NOMO-1 treated with dmso at 0.1 percent for 144 hours (cell line): ENCODE data around the gene SGMS1.
"Not testable (repeated sequence)": the region's sequence is repeated elsewhere in the genome, so short reads cannot be mapped to it uniquely, and the experiment has no call there.

Experiments
- DNase-seq: peaks from one replicate; lab custom pipeline; 2025; ENCODE audit not compliant: unreplicated experiment; lab: John Stamatoyannopoulos, UW

Gene SGMS1

DNA sequence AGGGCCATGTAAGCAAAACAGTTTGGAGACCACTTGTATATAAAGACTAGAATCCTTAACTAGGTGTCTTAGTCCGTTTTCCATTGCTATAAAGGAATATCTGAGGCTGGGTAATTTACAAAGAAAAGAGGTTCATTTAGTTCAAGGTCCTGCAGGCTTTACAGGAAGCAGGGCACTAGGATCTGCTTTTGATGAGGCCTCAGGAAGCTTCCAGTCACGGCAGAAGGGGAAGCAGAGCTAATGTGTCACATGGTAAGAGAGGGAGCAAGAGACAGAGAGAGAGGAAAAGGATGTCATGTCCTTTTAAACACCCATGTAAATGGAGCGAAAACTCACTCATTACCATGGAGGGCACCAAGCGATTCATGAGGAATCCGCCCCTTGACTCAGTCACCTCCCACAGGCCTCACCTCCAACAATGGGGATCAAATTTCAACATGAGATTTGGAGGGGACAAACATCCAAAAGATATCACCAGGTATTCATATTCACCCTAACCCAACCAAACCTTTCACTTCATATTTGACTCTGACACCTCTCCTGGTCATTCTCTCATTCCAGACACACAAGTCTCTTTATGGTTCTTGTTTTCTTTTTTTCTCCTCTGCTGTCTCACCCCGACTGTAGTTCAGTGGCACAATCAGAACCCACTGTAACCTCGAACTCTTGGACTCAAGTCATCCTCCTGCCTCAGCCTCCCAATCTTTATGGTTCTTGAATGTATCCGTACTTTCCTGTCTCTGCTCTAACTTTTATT, 342.4 kb downstream of the SGMS1 start:
- no peak for DNase-seq

DNA sequence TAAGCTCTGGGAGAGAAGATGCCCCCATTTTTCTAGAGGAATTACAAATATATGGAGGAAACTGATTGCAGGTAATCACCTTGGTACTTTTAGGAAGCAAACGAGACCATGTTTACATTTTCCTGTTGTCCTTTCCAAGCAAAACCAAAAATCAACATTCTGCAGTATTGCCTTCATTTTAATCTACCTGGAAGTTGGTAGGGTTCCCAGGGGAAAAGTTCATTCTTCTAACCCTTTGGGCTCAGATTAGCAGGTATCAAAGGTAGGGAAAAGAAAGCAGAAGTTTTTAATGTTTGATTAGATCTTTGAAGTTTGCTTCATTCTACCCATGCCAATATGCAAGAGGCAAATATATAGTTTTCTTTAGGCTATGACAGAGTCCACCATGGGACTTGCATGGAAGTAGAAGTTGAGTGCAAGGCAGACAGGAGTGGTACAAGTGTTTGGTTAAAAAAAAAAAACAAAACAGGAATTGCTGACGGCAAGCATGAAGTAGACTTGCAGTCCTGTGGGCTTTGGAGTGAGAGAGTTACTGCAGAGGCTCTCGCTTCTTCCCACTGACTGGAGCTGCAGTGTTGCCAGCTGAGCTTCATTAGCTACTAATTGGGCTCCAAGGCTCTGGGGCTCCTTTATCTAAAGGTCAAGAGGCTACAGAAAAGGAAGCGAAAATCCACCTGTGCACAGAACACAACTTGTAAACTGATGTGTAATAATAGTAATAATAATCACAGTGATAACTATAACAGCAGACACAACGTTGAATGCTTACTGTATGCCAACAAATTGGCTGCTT, 343.5 kb downstream of the SGMS1 start:
- no peak for DNase-seq

DNA sequence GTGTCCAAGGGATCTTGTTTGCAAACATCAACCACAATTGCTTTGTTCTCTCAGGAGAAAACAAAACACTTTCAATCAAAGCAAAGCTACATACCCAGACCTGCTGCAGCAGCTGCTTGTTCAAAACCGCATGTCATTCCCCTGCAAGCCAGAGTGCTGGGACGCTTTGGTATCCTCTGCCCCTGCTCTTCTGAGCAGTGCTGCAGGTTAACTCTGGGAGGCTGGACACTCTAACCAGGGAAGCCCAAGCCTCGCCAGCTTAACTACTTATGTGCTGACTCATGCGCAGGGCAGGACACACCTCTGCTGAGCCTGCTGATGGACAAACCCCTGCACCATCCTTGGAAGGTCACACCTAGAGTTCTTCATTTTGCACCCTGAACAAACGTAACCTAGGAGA, 344.3 kb downstream of the SGMS1 start:
- DNase-seq, result no peak

DNA sequence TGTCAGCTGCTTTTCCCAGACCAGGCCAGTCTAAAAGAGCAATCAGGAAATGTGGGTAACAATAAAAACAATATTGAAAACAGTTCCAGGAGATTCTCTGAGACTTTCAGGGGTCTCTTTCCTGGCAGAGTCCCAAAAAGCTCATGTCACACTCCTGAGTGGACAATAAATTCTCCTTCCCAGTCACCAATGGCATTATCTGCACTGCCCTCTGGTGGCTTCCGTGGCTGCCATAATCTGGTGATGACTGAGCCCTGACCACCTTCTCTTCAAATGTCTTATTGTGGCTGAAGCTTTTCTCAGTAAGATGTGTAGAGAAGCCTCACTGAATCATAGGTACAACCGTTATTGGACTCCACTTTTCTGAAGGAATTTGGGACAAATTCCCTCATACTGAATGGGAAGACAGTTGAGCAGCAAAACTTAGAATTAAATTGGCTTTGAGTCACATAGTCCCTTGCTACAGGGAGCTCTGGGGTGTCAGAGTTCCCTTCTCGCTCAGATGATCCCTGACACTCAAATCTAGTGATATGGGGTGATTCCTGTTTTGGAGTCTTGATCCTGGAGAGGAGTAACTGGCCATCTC, 348.0 kb downstream of the SGMS1 start:
- DNase-seq, result no peak

DNA sequence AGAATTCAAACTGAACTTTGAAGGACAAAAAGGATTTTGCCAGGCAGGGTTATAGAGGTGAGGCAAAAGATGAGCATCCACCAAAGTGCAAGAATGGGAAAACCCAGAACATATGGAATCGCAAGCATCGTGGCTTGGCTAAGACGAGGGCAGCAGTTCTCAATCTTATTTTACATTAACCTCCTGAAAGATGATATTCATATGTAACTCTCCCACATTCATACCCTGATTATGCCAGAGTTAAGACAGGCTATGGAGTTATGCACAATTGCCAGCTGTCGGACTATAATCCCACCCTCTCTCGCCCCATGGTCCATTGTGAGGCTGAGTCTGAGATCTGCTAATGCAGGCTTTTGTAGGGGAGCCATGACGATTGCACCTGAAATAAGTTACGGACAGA, 351.2 kb downstream of the SGMS1 start:
- no peak for DNase-seq

DNA sequence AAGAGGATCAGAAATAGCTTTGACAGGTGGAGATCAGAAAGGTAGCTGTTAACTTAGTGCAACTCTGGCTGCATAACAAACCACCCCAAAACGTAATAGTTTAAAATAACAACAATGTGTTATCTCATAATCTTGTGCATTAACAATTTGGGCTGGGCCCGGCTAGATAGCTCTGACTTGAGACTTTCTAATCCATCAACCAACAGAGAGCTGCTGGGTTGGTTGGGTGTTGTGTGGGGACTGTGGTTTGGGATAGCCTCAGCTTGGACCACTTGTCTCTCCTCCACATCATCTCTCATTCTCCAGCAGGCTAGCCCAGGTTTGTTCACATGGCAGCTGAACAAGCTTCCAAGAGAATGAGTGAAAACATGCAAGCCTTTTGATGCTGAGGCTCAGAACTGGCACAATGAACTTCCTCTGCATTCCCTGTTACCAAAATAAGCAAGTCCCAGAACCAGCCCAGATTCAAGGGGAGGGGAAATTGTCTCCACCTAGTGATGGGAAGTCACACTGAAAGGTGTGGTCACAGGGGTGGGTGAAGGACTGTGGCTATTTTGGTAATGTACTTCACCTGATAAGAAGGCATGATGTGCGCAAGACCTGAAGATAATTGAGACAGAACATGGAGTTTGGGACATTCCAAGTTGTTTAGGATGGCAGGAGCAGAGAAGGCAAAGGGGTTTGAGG, 352.0 kb downstream of the SGMS1 start:
- DNase-seq, result no peak

DNA sequence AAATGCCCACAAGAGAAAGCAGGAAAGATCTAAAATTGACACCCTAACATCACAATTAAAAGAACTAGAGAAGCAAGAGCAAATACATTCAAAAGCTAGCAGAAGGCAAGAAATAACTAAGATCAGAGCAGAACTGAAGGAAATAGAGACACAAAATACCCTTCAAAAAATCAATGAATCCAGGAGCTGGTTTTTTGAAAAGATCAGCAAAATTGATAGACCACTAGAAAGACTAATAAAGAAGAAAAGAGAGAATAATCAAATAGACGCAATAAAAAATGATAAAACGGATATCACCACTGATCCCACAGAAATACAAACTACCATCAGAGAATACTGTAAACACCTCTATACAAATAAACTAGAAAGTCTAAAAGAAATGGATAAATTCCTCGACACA, 355.9 kb downstream of the SGMS1 start:
- DNase-seq, result not testable (repeated sequence)

DNA sequence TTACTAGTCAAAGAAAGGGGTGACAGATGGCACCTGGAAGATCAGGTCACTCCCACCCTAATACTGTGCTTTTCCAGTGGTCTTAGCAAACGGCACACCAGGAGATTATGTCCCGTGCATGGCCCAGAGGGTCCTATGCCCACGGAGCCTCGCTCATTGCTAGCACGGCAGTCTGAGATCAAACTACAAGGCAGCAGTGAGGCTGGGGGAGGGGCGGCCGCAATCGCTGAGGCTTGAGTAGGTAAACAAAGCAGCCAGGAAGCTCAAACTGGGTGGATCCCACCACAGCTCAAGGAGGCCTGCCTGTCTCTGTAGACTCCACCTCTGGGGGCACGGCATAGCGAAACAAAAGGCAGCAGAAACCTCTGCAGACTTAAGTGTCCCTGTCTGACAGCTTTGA, 361.1 kb downstream of the SGMS1 start:
- DNase-seq, result not testable (repeated sequence)

DNA sequence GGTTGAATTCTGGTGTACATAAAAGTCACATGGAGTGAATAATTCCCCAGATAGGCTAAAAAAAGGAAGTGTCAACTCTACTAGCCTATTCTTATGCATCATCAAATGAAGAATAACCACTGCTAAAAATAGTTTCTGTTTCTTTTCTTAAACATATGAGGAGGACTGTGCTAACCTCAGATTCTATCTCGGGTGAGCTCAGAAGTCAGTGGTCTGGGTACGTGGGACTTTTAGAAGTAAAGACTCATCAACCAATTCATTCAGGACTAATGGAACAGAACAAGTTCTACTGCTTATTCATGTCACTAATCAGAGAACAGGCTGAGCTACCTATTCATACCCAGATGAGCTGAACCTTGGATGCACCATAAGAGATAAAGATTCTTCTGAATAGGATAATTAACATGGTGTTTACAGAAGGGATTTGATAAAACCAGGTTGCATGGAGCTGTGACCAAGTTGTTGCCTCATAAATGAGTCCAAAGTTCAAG, 362.9 kb downstream of the SGMS1 start:
- no peak for DNase-seq
